Right cardiac atrium (tissue), 5 donors: ENCODE data around the gene EMID1. TPM values are rescaled to one million over a fixed set of nuclear protein-coding genes. Genes with fewer than 3 reads are reported as not detected.

Experiments used
- ATAC-seq, 2 donors: fragments of 200-7000 bp; cut with Tn5 transposase; one replicate each; pipeline versions ENCODE4 v1.8.0 to v1.9.1; 2020; ENCODE audit warnings: moderate library complexity in 2 of 2, mild to moderate bottlenecking in 1 of 2
- DNase-seq, 3 donors: peaks; one replicate each; pipeline ENCODE4 v3.0.0-alpha.2; 2020
- H3K27ac ChIP-seq: one replicate; pipeline ENCODE4 v1.5.1; 2013; ENCODE audit warnings: mild to moderate bottlenecking, low read length, control low read depth, moderate library complexity
- H3K27me3 ChIP-seq: one replicate; pipeline ENCODE4 v1.6.1; 2013; ENCODE audit not compliant: control insufficient read depth, insufficient read depth
- H3K4me1 ChIP-seq: one replicate; pipeline ENCODE4 v1.6.1; 2013; ENCODE audit warnings: low read length; ENCODE audit not compliant: control insufficient read depth, insufficient read depth
- H3K4me3 ChIP-seq: one replicate; pipeline ENCODE4 v1.5.1; 2013; ENCODE audit warnings: low read length, control low read depth
- H3K9me3 ChIP-seq: one replicate; pipeline ENCODE4 v1.6.1; 2013; ENCODE audit warnings: low read length; ENCODE audit not compliant: control insufficient read depth
- WGBS: extraction: QIAGEN DNeasy Blood & Tissue Kit; methylation state at CpG from one replicate; pipeline ENCODE4 v1.1.7; 2013; 5-methylcytosine and 5-hydroxymethylcytosine counted together
- intact Hi-C, 4 donors: fragments of 100-400 bp; cut with DNase I; formaldehyde crosslinking; loops; one replicate each; pipeline versions ENCODE4 v1.11.0 to v1.14.0; 2022 to 2023
- polyA plus RNA-seq: library from polyadenylated mRNA; stranded (reverse); fragments of 200-250 nt; gene quantifications from one replicate; pipeline ENCODE4 v1.2.3, GENCODE V29; 2013
- total RNA-seq, 4 donors: library from RNA; stranded (reverse); fragmentation: NEBNext Ultra II Directional; extraction: Animal tissue kit (Norgen Biotek cat#: 25700); gene quantifications; one replicate each; pipeline ENCODE4 v1.2.1, GENCODE V29; 2021
- donor health status: healthy with polysubstance abuse.
- donor health status: DM: no; HTN: yes; CAD: no.
- donor health status: DM: no; HTN: no; CAD: no.
- donor health status: DM: no; HTN: yes; CAD: no; lungs with severe emphysema.
- donor health status: DM: yes; HTN: yes; CAD: no.

Gene EMID1
- total and polyA plus RNA-seq, 5 donors = 0.74 to 1.6 (median 0.95) TPM

- peaks cover 4% of the 10 kb centered on the region for H3K4me1 ChIP-seq
- H3K27ac ChIP-seq = no peak overlapping the region
- H3K9me3 ChIP-seq = no peaks in the 10 kb centered on the region
- H3K27me3 ChIP-seq = no peaks in the 10 kb centered on the region
- 41% methylated on average over 8 of the region's 8 CpGs for WGBS
- H3K4me3 ChIP-seq = no peak overlapping the region
- DNase-seq (no peak), ATAC-seq (peak; percentile 54 to 60)
- intact Hi-C loops = no loop called here
Observed at GRCh38 chr22:29195118-29195963, 10.4 kb upstream of the EMID1 start.

DNA sequence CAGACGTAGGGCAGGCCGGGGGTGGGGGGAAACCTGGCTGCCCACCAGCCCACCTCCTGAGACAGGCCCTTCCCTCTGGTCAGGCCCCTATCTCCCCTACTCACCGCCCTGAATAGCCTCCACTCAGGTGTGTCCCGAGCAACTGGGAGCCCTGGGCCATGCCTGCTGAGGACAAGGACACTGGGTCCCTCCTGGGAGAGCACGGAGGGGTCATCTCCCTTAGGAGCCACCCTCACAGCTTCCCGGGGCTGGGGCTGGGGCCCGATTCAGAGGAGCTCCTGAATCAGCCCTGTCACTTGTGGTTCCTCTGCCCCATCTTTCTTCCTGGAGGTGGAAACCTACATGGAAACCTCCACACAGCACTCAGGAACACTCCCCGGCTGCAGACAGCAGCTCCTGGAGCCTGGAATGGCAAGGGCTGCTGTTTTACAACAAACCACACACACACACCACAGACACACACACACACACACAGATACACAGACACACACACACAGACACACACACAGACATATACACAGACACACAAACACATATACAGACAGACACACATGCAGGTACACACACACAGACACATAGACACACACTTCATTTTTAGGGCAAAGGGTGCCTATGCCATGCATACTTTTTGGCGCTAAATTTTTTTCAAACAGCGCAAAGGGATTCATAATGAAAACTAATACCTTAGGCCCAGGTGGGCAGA is 9.6 kb upstream of the EMID1 start:
- ATAC-seq = peak; percentile 44 to 53
- intact Hi-C loops = no loop called here
- H3K4me3 ChIP-seq = no peak overlapping the region
- H3K27me3 ChIP-seq = no peaks in the 10 kb centered on the region
- DNase-seq = no peak
- H3K4me1 ChIP-seq = peaks cover 4% of the 10 kb centered on the region
- WGBS = 43% methylated on average over 10 of the region's 10 CpGs
- no peaks in the 10 kb centered on the region for H3K9me3 ChIP-seq
- H3K27ac ChIP-seq = no peak overlapping the region

DNA sequence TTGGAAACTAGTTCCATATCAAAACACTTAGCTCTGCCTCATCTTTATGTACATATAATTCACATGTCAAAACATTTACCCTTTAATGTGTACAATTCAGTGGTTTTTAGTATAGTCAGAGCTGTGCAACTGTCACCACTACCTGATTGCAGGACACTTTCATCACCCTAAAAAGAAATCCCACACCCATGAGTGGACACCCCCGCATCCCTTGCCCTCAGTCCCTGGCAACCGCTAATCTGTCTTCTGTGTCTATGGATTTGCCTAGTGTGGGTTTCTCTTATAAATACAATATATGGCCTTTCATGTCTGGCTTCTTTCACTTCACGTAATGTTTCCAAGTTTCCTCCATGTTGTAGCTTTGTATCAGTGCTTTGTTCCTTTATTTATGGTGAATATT is 8.6 kb upstream of the EMID1 start:
- WGBS = 96% methylated on average over 3 of the region's 3 CpGs
- peaks cover 4% of the 10 kb centered on the region for H3K4me1 ChIP-seq
- H3K27ac ChIP-seq = no peak overlapping the region
- H3K27me3 ChIP-seq = no peaks in the 10 kb centered on the region
- intact Hi-C loops = no loop called here
- ATAC-seq (no peak), DNase-seq (no peak)
- no peaks in the 10 kb centered on the region for H3K9me3 ChIP-seq
- H3K4me3 ChIP-seq = no peak overlapping the region

- ATAC-seq = no peak
- Histone ChIP-seq H3K4me1 (peaks cover 8% of the 10 kb centered on the region), H3K27me3 (no peaks in the 10 kb centered on the region), H3K27ac (no peak overlapping the region), H3K4me3 (no peak overlapping the region), H3K9me3 (no peaks in the 10 kb centered on the region)
- intact Hi-C loops = no loop called here
- DNase-seq = no peak
- 97% methylated on average over 5 of the region's 5 CpGs for WGBS
Observed at GRCh38 chr22:29198240-29198639, 7.5 kb upstream of the EMID1 start.

DNA sequence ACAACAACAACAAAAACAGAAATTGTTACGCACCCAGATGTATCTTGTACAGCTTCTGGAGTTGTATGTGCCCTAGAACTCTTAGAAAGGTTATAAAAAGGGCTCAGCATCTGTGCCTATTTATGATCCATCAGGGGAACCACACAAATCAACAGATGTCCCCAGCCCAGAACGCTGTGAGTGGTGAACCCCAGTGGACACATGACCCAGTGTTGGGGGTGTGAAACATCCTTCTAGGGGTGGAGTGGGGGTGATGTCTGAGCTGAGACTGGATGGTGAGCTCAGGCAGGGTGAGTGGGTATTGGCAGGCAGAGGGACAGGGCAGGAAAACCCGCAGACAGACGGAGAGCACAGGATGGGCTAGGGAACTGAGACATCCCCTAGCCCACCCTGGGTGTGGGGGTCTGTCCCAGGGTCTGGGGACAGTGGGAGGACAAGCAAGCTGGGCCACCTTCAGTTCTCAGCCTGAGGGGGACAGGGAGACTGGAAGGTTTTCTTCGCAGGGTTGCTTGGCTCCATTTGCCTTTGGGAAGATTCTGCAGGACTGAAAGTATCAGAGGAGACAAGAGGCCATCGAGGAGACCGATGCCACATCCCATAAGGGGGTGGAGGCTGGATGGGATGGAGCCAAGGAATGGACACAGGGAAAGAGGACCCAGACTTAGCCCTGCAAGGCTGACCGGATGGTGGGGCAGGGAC is 5.8 kb upstream of the EMID1 start:
- intact Hi-C loops = no loop called here
- Histone ChIP-seq H3K4me1 (peaks cover 8% of the 10 kb centered on the region), H3K27ac (no peak overlapping the region), H3K9me3 (no peaks in the 10 kb centered on the region), H3K4me3 (no peak overlapping the region), H3K27me3 (no peaks in the 10 kb centered on the region)
- ATAC-seq (no peak), DNase-seq (no peak)
- WGBS = 83% methylated on average over 8 of the region's 8 CpGs

- Histone ChIP-seq H3K4me1 (peaks cover 4% of the 10 kb centered on the region), H3K4me3 (no peak overlapping the region), H3K9me3 (no peaks in the 10 kb centered on the region), H3K27me3 (no peaks in the 10 kb centered on the region), H3K27ac (no peak overlapping the region)
- DNase-seq = no peak
- ATAC-seq = no peak
- intact Hi-C loops = no loop called here
- 94% methylated on average over 7 of the region's 7 CpGs for WGBS
Observed at GRCh38 chr22:29200901-29201300, 4.8 kb upstream of the EMID1 start.

DNA sequence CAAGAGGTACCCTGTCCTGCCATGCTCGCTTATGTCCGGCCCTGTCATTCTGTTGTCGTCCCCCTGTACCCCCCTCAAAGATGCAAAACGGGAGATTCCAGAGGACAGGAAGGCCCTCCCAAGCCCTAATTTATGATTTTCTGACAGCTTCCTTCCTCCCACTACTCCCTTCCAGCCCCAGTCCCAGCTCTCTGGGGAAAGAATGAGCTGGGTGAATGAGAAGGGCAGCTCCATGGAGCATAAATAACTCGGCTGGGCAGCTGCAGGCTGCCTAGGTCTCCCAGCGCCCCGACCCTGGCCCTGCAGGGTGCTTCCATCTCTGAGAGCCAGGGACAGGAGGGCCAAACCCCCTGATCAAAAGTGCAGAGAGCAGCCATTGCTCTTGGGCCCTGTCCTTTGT is 3.9 kb upstream of the EMID1 start:
- Histone ChIP-seq H3K4me1 (peaks cover 4% of the 10 kb centered on the region), H3K9me3 (no peaks in the 10 kb centered on the region), H3K4me3 (no peak overlapping the region), H3K27ac (no peak overlapping the region), H3K27me3 (no peaks in the 10 kb centered on the region)
- 54% methylated on average over 7 of the region's 7 CpGs for WGBS
- intact Hi-C loops = no loop called here
- ATAC-seq = no peak
- no peak for DNase-seq

GRCh38 chr22:29202212-29203192 is 3.2 kb upstream of the EMID1 start:
- Histone ChIP-seq H3K27me3 (no peaks in the 10 kb centered on the region), H3K27ac (peak overlapping the region; percentile 11), H3K4me1 (peaks cover 4% of the 10 kb centered on the region), H3K9me3 (no peaks in the 10 kb centered on the region), H3K4me3 (no peak overlapping the region)
- ATAC-seq = peak; percentile 23 to 56
- WGBS = 36% methylated on average over 24 of the region's 24 CpGs
- peak; percentile 69 to 85 (median 74) for DNase-seq
- intact Hi-C loops = no loop called here

DNA sequence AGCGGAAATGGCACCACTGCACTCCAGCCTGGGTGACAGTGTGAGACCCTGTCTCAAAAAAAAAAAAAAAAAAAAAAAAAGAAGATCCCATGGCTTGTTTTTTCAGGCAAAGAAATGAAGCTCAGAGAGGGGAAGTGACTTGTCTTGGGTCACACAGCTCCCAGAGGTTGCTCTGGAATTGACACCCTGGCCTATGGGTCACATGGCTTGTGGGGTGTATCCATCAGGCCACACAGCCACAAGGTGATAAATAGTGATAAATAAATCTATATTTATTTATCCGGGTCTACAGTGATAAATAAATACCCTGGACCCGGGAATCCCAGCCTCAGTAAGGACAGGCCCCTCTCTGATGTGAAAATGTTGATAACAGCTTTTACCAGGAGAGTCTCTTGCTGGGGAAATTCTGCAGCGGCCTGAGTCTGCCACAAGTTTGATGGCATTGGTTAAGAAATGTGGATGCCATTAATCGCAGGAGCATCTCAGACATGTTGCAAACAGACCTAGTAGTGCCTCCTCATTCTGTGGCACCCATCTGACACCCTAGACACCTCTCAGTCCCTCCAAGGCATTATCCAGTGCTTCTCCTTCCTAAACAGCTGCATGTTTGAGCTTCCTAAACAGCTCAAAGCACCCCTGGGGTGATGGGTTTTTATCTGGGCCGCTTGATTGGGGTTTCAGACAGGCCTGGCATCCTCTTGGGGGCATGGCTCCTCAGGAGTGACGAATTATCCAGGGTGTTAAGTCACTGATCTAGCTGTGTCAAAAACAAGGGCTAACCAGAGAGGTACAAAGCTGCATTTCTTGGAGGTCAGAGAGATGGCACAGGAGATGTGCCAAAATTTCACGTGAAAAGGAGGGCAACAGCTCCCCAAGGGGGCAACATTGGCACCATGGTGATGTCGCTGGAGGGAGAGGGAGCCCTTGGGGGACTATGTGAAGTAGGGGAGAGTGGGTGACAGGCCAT is 1.9 kb upstream of the EMID1 start:
- DNase-seq (no peak), ATAC-seq (no peak)
- H3K4me1 ChIP-seq = peaks cover 4% of the 10 kb centered on the region
- intact Hi-C loops = no loop called here
- no peaks in the 10 kb centered on the region for H3K9me3 ChIP-seq
- no peak overlapping the region for H3K27ac ChIP-seq
- no peak overlapping the region for H3K4me3 ChIP-seq
- WGBS = 78% methylated on average over 9 of the region's 9 CpGs
- H3K27me3 ChIP-seq = no peaks in the 10 kb centered on the region
